B cell (primary cell): ENCODE data around the gene SENP1. TPM values are rescaled to one million over a fixed set of nuclear protein-coding genes. Genes with fewer than 3 reads are reported as not detected.

Source experiments
- ATAC-seq: fragments of 200-7000 bp; cut with Tn5 transposase; one replicate; pipeline ENCODE4 v1.10.0; 2021; ENCODE audit warnings: low read depth, mild to moderate bottlenecking, moderate number of reproducible peaks, moderate library complexity
- CTCF ChIA-PET: fragments of 350-600 bp; sonication (Branson Sonifier 250); formaldehyde crosslinking; loops from one replicate; lab custom pipeline; 2021; ENCODE audit warnings: antibody characterized with exemption, inconsistent platforms; lab: Charles Lee
- POLR2A ChIA-PET: fragments of 350-600 bp; sonication (Branson Sonifier 250); formaldehyde crosslinking; loops from one replicate; lab custom pipeline; 2021; ENCODE audit warnings: antibody characterized with exemption; lab: Charles Lee
- DNase-seq: peaks from one replicate; pipeline ENCODE4 v3.0.0; 2013
- H2AFZ ChIP-seq: 2 replicates; pipeline ENCODE4 v1.6.1; 2012; ENCODE audit warnings: mild to moderate bottlenecking, low read depth, low read length; ENCODE audit not compliant: insufficient read depth, poor library complexity, severe bottlenecking
- H3K27ac ChIP-seq, 2 donors: 1 replicate in 1 of 2; 2 replicates in 1 of 2; pipeline ENCODE4 v1.5.1; 2012 to 2013; ENCODE audit warnings: low read length in 2 of 2, mild to moderate bottlenecking in 2 of 2, moderate library complexity in 1 of 2
- H3K27me3 ChIP-seq, 4 experiments: fragments of 200-600 bp in 1 of 4; sonication (generic) in 1 of 4; replicated peaks in 1 of 4; 1 replicate in 2 of 4; 2 replicates in 2 of 4; pipeline versions ENCODE4 v1.6.1 to v1.7.0; 2013 to 2016; ENCODE audit warnings: low read length in 3 of 4, mild to moderate bottlenecking in 2 of 4, mixed read lengths in 1 of 4, moderate library complexity in 1 of 4; ENCODE audit not compliant: insufficient read depth in 4 of 4, control insufficient read depth in 3 of 4; ENCODE audit errors: control extremely low read depth in 1 of 4
- H3K36me3 ChIP-seq, 2 experiments: replicated peaks in 1 of 2; 1 replicate in 1 of 2; 2 replicates in 1 of 2; pipeline versions ENCODE4 v1.6.1 to v1.7.1; 2013; ENCODE audit warnings: low read length in 1 of 2; ENCODE audit not compliant: insufficient read depth in 2 of 2, control insufficient read depth in 1 of 2; ENCODE audit errors: control extremely low read depth in 1 of 2, extremely low read depth in 1 of 2
- H3K4me1 ChIP-seq, 2 donors: fragments of 200-600 bp in 1 of 2; sonication (generic) in 1 of 2; 1 replicate in 1 of 2; 2 replicates in 1 of 2; pipeline versions ENCODE4 v1.5.1 to v1.6.1; 2013 to 2017; ENCODE audit warnings: low read length in 2 of 2; ENCODE audit not compliant: control insufficient read depth in 2 of 2, insufficient read depth in 2 of 2
- H3K4me2 ChIP-seq: replicated peaks from 2 replicates; pipeline ENCODE3; 2012; ENCODE audit warnings: mild to moderate bottlenecking, low read depth, low read length; ENCODE audit not compliant: poor library complexity, severe bottlenecking
- H3K4me3 ChIP-seq, 5 experiments: fragments of 200-600 bp in 1 of 5; sonication (generic) in 1 of 5; 1 replicate in 3 of 5; 2 replicates in 2 of 5; pipeline versions ENCODE4 v1.5.1 to v1.7.0; 2011 to 2016; ENCODE audit warnings: low read length in 4 of 5, mild to moderate bottlenecking in 4 of 5, low read depth in 2 of 5, control low read depth in 1 of 5, moderate library complexity in 1 of 5; ENCODE audit not compliant: insufficient read depth in 1 of 5; ENCODE audit errors: control extremely low read depth in 1 of 5, extremely low read depth in 1 of 5
- H3K79me2 ChIP-seq: fragments of 200-600 bp; sonication (generic); one replicate; pipeline ENCODE4 v1.6.0; 2016; ENCODE audit warnings: low read length; ENCODE audit not compliant: control insufficient read depth, insufficient read depth
- H3K9ac ChIP-seq: fragments of 200-600 bp; sonication (generic); 2 replicates; pipeline ENCODE4 v1.6.1; 2017; ENCODE audit warnings: mild to moderate bottlenecking, low read length, moderate library complexity
- H3K9me3 ChIP-seq, 3 donors: one replicate each; pipeline versions ENCODE4 v1.6.1 to v1.7.1; 2013; ENCODE audit warnings: low read length in 2 of 3; ENCODE audit not compliant: control insufficient read depth in 2 of 3, insufficient read depth in 1 of 3; ENCODE audit errors: control extremely low read depth in 1 of 3
- H4K20me1 ChIP-seq: 2 replicates; pipeline ENCODE4 v1.6.0; 2012; ENCODE audit warnings: mild to moderate bottlenecking, low read length; ENCODE audit not compliant: insufficient read depth, control insufficient read depth, poor library complexity, severe bottlenecking
- H3K27ac Mint-ChIP-seq: one replicate; pipeline ENCODE4 v1.8.0; 2021; ENCODE audit warnings: mixed read lengths
- H3K27me3 Mint-ChIP-seq: one replicate; pipeline ENCODE4 v1.8.0; 2021; ENCODE audit warnings: mixed read lengths
- H3K4me1 Mint-ChIP-seq: one replicate; pipeline ENCODE4 v1.8.0; 2021; ENCODE audit warnings: mixed read lengths
- H3K4me3 Mint-ChIP-seq: one replicate; pipeline ENCODE4 v1.8.0; 2021; ENCODE audit warnings: mixed read lengths
- H3K9me3 Mint-ChIP-seq: one replicate; pipeline ENCODE4 v1.8.0; 2022; ENCODE audit warnings: mixed read lengths; ENCODE audit not compliant: insufficient read depth
- EZH2 ChIP-seq: IDR thresholded peaks from 2 replicates; pipeline ENCODE4 v1.6.1; 2012; ENCODE audit warnings: borderline replicate concordance, low read depth, mild to moderate bottlenecking, moderate library complexity, low read length; ENCODE audit not compliant: insufficient read depth, poor library complexity, severe bottlenecking
- WGBS: methylation state at CpG from one replicate; pipeline ENCODE4 v1.1.5; 2013; ENCODE audit warnings: missing lambda C conversion rate; ENCODE audit not compliant: insufficient coverage; 5-methylcytosine and 5-hydroxymethylcytosine counted together
- intact Hi-C: fragments of 100-400 bp; cut with micrococcal nuclease; formaldehyde crosslinking; loops from one replicate; pipeline ENCODE4 v1.10.0; 2022
- polyA plus RNA-seq: library from polyadenylated mRNA; depleted of rRNA; stranded (reverse); fragments of >200 nt; gene quantifications from 2 replicates; pipeline ENCODE4 v1.2.3, GENCODE V29; 2012
- total RNA-seq, 2 donors: library from RNA; stranded (reverse); fragments of 120-200 nt in 1 of 2; gene quantifications; 1 replicate in 1 of 2; 2 replicates in 1 of 2; pipeline versions ENCODE4 v1.2.3 to v1.2.4, GENCODE V29; 2013 to 2022
- TF ChIP-seq, protein P1 (sequence below): fragments of 200-600 bp; IDR thresholded peaks from one replicate; pipeline ENCODE4 v1.8.0; 2022; ENCODE audit warnings: antibody characterized with exemption, mild to moderate bottlenecking

The SENP1 gene
- total and polyA plus RNA-seq, 2 donors (not counting 1 experiment from before 2014, with no cell fraction given): 7.3 to 44.8 TPM

GRCh38 chr12:48003226-48004052 lies 102.4 kb downstream of the SENP1 start:
- ATAC-seq (no peak), DNase-seq (peak; percentile 57)
- Mint-ChIP-seq H3K27me3 (peaks cover 83% of the 10 kb centered on the region), H3K9me3 (no peaks in the 10 kb centered on the region), H3K4me1 (peaks cover 34% of the 10 kb centered on the region), H3K4me3 (peak overlapping the region; percentile 85), H3K27ac (no peak overlapping the region)
- intact Hi-C loops: no loop called here
- no peaks in the 10 kb centered on the region for H3K79me2 ChIP-seq
- H3K4me1 ChIP-seq: peaks cover 46 to 53% of the 10 kb centered on the region in 2 donors
- H3K9ac ChIP-seq: peak overlapping the region; percentile 49
- H3K27me3 ChIP-seq: peaks cover 2 to 81% (median 69%) of the 10 kb centered on the region in 4 experiments
- WGBS: 8% methylated on average over 30 of the region's 38 CpGs
- POLR2A ChIA-PET: no interaction called here
- H4K20me1 ChIP-seq: peaks cover 6% of the 10 kb centered on the region
- CTCF ChIA-PET: no interaction called here
- peak overlapping the region in 4 of 5 experiments; percentile 14 to 47 (median 40) for H3K4me3 ChIP-seq
- peak; percentile 19 for TF ChIP-seq EZH2
- TF ChIP-seq, protein P1, sequence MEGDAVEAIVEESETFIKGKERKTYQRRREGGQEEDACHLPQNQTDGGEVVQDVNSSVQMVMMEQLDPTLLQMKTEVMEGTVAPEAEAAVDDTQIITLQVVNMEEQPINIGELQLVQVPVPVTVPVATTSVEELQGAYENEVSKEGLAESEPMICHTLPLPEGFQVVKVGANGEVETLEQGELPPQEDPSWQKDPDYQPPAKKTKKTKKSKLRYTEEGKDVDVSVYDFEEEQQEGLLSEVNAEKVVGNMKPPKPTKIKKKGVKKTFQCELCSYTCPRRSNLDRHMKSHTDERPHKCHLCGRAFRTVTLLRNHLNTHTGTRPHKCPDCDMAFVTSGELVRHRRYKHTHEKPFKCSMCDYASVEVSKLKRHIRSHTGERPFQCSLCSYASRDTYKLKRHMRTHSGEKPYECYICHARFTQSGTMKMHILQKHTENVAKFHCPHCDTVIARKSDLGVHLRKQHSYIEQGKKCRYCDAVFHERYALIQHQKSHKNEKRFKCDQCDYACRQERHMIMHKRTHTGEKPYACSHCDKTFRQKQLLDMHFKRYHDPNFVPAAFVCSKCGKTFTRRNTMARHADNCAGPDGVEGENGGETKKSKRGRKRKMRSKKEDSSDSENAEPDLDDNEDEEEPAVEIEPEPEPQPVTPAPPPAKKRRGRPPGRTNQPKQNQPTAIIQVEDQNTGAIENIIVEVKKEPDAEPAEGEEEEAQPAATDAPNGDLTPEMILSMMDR: no peak
- H3K36me3 ChIP-seq: no peaks in the 10 kb centered on the region
- H3K9me3 ChIP-seq: peaks cover 0 to 27% (median 2%) of the 10 kb centered on the region in 3 donors
- H3K27ac ChIP-seq: no peak overlapping the region
- H3K4me2 ChIP-seq: peak overlapping the region; percentile 86
- H2AFZ ChIP-seq: peak overlapping the region; percentile 52

DNA sequence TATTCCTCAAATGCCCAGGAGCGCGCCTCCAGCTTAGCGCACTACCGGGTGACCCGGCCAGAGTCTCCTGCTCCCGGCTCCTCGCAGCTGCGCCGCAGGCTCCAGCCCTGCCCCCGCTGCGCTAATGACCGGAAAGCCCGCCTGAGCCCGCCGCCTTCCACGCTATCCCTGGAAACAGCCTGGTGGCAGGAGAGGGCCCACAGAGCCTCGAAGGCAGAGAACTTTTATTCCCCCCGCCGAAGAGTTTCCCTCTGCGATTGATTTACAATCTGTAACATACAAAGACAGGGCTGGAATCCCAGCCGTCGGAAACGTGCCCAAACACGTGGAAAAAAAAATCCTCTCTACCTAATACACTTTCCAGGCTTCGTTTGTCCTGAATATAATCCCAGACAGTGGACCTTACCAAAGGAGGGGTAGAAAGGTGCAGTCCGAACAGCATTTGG lies 103.1 kb downstream of the SENP1 start:
- H3K9ac ChIP-seq: peak overlapping the region; percentile 47
- intact Hi-C loops: no loop called here
- peaks cover 2 to 83% (median 73%) of the 10 kb centered on the region in 4 experiments for H3K27me3 ChIP-seq
- peaks cover 46 to 53% of the 10 kb centered on the region in 2 donors for H3K4me1 ChIP-seq
- no peak overlapping the region for H3K27ac ChIP-seq
- no peak overlapping the region for H3K27ac Mint-ChIP-seq
- no peak for ATAC-seq
- ChIA-PET POLR2A (no interaction called here), CTCF (no interaction called here)
- peaks cover 83% of the 10 kb centered on the region for H3K27me3 Mint-ChIP-seq
- H3K36me3 ChIP-seq: no peaks in the 10 kb centered on the region
- H3K4me2 ChIP-seq: peak overlapping the region; percentile 86
- 2% methylated on average over 24 of the region's 26 CpGs for WGBS
- H3K9me3 ChIP-seq: peaks cover 0 to 27% (median 2%) of the 10 kb centered on the region in 3 donors
- H4K20me1 ChIP-seq: peaks cover 6% of the 10 kb centered on the region
- H3K9me3 Mint-ChIP-seq: no peaks in the 10 kb centered on the region
- peak overlapping the region; percentile 85 for H3K4me3 Mint-ChIP-seq
- TF ChIP-seq, protein P1: no peak
- peak; percentile 60 for TF ChIP-seq EZH2
- H3K4me3 ChIP-seq: peak overlapping the region in 2 of 5 experiments; percentile 43 to 46
- peaks cover 34% of the 10 kb centered on the region for H3K4me1 Mint-ChIP-seq
- peak; percentile 44 for DNase-seq
- no peak overlapping the region for H2AFZ ChIP-seq
- H3K79me2 ChIP-seq: no peaks in the 10 kb centered on the region
